Measurements from ENCODE around the gene ZNF195.

DNA sequence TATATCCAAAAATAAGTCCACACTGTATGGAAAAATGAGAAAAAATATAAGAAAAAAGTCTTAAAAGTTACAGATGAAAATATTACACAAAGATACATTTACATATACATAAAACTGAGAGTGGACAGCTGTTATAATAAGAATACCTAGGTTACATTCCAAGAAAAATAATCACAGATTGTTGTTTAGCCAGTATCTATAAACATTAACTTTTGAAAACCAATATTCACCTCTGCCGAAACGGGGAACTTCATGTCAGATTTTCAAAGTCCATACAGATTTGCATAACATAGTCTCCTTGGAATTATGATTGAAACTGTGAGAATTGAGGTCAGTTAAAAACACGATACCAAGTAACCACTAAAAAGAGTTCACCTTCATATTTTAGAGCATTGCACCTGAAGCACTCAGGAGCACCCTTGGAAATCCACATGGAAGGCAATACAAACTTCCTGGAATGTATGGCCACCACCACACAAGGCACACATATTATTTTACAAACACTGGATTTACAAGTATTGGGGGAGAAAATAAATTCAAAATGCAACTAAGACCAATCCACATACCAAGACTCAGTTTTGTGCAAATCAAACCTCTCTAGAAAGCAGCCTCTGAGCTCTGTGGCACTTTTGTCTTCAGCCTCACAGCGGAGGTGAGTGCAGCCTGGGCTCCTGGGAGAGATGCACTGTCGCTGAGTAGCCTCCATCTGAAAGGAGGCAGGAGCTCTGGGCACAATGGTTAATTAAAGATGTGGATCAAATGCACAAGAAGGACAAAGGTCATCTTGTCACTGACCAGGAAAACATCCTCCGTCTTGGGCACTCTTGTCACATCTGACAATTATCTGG, 34.4 kb downstream of the ZNF195 start:
- no peak for TF ChIP-seq CTCF (IDR thresholded peaks at IDR 0.05; ENCODE audit: low read depth, low read length, poor library complexity, severe bottlenecking)
- no peak for TF ChIP-seq EZH2phosphoT487 (IDR thresholded peaks at IDR 0.05; ENCODE audit: borderline replicate concordance, low read length)

Measured in DOHH2 (cell line).